ENCODE results near the gene HOMER2.

The HOMER2 gene

GRCh38 chr15:82968066-82968465 lies 15.5 kb upstream of the HOMER2 start:
- no peak for TF ChIP-seq CTCF (IDR thresholded peaks at IDR 0.05; ENCODE audit: control insufficient read depth, extremely low read depth, insufficient read depth)
- no peak overlapping the region for H3K4me3 ChIP-seq (ENCODE audit: low read depth, low read length)
- DNase-seq (ENCODE audit: low read depth), result no peak

DNA sequence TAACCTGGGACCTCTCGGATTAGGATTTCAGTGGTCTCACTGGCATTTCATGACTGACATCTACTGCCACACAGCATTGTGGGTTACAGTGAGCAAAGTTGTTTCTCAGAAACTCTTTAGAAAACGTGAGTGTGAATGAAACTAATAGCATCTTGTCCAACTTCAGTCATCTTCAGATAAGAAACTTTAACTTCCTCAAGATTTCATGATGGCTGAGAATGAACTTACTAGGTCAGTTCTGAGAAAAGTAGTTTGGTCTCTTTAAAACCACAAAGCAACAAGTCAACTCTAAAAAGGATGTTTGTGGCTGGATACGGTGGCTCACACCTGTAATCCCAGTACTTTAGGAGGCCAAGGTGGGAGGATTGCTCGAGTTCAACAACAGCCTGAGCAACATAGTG lies 14.2 kb upstream of the HOMER2 start:
- no peak overlapping the region for H3K4me3 ChIP-seq (ENCODE audit: low read depth, low read length)
- no peak for DNase-seq (ENCODE audit: low read depth)
- TF ChIP-seq CTCF (IDR thresholded peaks at IDR 0.05; ENCODE audit: control insufficient read depth, extremely low read depth, insufficient read depth), result no peak

DNA sequence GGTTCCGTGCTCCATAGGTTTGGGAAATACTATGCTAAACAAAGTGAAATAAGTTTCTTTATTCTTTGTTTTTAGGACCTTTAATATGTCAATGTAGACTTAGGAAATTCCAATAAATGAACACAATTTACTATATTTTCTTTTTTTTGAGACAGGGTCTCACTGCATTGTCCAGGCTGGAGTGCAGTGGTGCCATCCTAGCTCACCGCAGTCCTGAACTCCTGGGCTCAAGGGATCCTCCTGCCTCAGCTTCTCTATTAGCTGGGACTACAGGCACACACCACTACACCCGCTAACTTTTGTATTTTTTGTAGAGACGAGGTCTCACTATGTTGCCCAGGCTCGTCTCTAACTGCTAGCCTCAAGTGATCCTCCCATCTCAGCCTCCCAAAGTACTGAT lies 12.4 kb upstream of the HOMER2 start:
- H3K4me3 ChIP-seq (ENCODE audit: low read depth, low read length), result no peak overlapping the region
- DNase-seq (ENCODE audit: low read depth), result no peak
- no peak for TF ChIP-seq CTCF (IDR thresholded peaks at IDR 0.05; ENCODE audit: control insufficient read depth, extremely low read depth, insufficient read depth)

- no peak for TF ChIP-seq CTCF (IDR thresholded peaks at IDR 0.05; ENCODE audit: control insufficient read depth, extremely low read depth, insufficient read depth)
- no peak for DNase-seq (ENCODE audit: low read depth)
These were observed 11.2 kb upstream of the HOMER2 start for GRCh38 chr15:82963471-82964341.

DNA sequence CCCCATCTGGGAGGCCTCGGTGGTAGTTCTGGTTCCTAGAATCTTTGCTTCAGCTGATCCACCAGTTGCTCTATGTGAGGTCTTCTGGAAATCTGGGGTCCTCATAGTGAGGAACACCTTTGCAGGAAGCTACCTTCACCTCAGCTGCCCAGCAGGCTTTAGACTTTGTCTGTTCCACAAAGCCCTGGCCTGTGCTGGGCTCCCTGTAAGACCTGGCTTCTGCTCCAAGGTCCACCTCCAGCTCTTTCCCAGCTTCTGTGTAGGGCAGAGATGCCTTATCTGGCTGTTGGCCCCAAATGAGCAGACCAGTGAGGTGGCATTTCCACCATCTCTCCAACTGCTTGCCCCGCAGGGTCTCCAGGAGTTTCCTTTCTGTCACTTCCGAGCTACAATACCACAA lies 8.2 kb upstream of the HOMER2 start:
- no peak for DNase-seq (ENCODE audit: low read depth)
- H3K4me3 ChIP-seq (ENCODE audit: low read depth, low read length), result no peak overlapping the region
- no peak for TF ChIP-seq CTCF (IDR thresholded peaks at IDR 0.05; ENCODE audit: control insufficient read depth, extremely low read depth, insufficient read depth)

More at GRCh38 chr15:82963471-82964341, 11.2 kb upstream of the HOMER2 start:
- no peak overlapping the region for H3K4me3 ChIP-seq (ENCODE audit: low read depth, low read length)

- H3K4me3 ChIP-seq (ENCODE audit: low read depth, low read length), result no peak overlapping the region
- DNase-seq (ENCODE audit: low read depth), result no peak
- no peak for TF ChIP-seq CTCF (IDR thresholded peaks at IDR 0.05; ENCODE audit: control insufficient read depth, extremely low read depth, insufficient read depth)
These were observed 6.9 kb upstream of the HOMER2 start for GRCh38 chr15:82959423-82959822.

GRCh38 chr15:82958638-82959037 lies 6.1 kb upstream of the HOMER2 start:
- no peak for TF ChIP-seq CTCF (IDR thresholded peaks at IDR 0.05; ENCODE audit: control insufficient read depth, extremely low read depth, insufficient read depth)
- no peak for DNase-seq (ENCODE audit: low read depth)
- H3K4me3 ChIP-seq (ENCODE audit: low read depth, low read length), result no peak overlapping the region
